Breast epithelium (tissue), 4 donors: ENCODE data around the gene LENG9. TPM values are rescaled to one million over a fixed set of nuclear protein-coding genes. Genes with fewer than 3 reads are reported as not detected.
A peak's percentile ranks its signal among the peaks of the same experiment; 100 is the strongest.
"Not testable (repeated sequence)": the region's sequence is repeated elsewhere in the genome, so short reads cannot be mapped to it uniquely, and the experiment has no call there.

Source experiments
- DNase-seq, 2 donors: peaks; one replicate each; pipeline ENCODE4 v3.0.0-alpha.2; 2019; ENCODE audit warnings: low spot score in 2 of 2
- H3K27ac ChIP-seq, 2 donors: fragments of 200-600 bp; sonication (generic) in 1 of 2; one replicate each; pipeline ENCODE4 v1.5.1; 2016 to 2019; ENCODE audit warnings: mild to moderate bottlenecking in 1 of 2
- H3K27me3 ChIP-seq, 2 donors: fragments of 200-600 bp; sonication (generic) in 1 of 2; one replicate each; pipeline versions ENCODE4 v1.5.1 to v1.6.0; 2017 to 2019; ENCODE audit warnings: control low read depth in 1 of 2, mild to moderate bottlenecking in 1 of 2
- H3K36me3 ChIP-seq: fragments of 200-600 bp; one replicate; pipeline ENCODE4 v1.5.1; 2019
- H3K4me1 ChIP-seq, 2 donors: fragments of 200-600 bp; sonication (generic); one replicate each; pipeline ENCODE4 v1.5.1; 2016 to 2019; ENCODE audit warnings: control low read depth in 1 of 2
- H3K4me3 ChIP-seq, 3 donors: fragments of 200-600 bp; sonication (generic); 1 replicate in 2 of 3; 2 replicates in 1 of 3; pipeline ENCODE4 v1.5.1; 2016 to 2019; ENCODE audit warnings: mild to moderate bottlenecking in 3 of 3, moderate library complexity in 2 of 3
- H3K9me3 ChIP-seq, 2 donors: fragments of 200-600 bp; sonication (generic) in 1 of 2; one replicate each; pipeline ENCODE4 v1.5.1; 2016 to 2019; ENCODE audit warnings: control low read depth in 1 of 2
- POLR2A ChIP-seq: fragments of 450-650 bp; IDR thresholded peaks from one replicate; pipeline ENCODE4 v1.6.1; 2016; ENCODE audit warnings: antibody characterized with exemption, mild to moderate bottlenecking, moderate library complexity
- POLR2AphosphoS5 ChIP-seq, 3 donors: sonication (generic); formaldehyde crosslinking; IDR thresholded peaks; one replicate each; pipeline ENCODE4 v1.6.1; 2017; ENCODE audit warnings: antibody characterized with exemption in 3 of 3
- intact Hi-C: fragments of 100-400 bp; cut with DNase I; formaldehyde crosslinking; loops from one replicate; pipeline ENCODE4 v1.15.1; 2023; ENCODE audit warnings: low total_unique reads
- total RNA-seq, 3 donors: library from RNA; depleted of rRNA; stranded (reverse); fragments of >200 nt; gene quantifications; one replicate each; pipeline ENCODE4 v1.1.0, GENCODE V29; 2016
- TF ChIP-seq, protein P1 (sequence below), 3 donors: fragments of 450-650 bp; IDR thresholded peaks; one replicate each; pipeline ENCODE4 v1.5.1; 2016 to 2017; ENCODE audit warnings: antibody characterized with exemption in 3 of 3, mild to moderate bottlenecking in 3 of 3, moderate library complexity in 3 of 3

Gene LENG9
- total RNA-seq, 3 donors from 2014 or later = 4.5 to 8.2 (median 4.8) TPM

DNA sequence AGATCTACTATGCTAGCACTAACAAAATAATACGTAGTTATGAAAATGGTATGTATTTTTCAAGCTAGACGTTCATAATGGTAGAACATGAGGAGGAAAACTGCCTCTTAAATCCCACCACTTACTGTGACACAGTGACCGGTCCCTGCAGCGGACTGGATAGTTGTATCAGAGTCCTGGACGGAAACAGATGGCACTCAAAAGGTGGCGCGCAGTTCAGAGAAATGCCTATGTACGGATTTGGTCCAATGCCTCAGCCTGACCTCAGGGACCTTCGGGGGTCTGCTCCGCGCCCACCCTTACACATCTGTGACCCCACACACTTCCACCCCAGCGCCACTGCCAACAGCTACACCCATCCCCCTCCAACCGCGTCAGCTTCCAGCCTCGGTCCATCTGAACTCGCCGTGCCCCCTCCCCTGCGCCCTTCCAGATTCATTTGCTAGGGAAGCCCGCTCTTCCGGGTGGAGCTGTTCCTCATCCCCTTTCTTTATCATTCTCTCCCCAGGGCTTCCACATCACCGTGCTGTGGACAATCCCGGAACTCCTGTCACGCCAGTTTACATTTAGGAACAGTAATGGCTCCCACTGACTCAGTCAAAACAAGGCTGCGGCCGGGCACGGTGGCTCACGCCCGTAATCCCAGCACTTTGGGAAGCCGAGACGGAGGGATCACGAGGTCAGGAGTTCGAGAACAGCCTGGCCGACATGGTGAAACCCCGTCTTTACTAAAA, 15.4 kb downstream of the LENG9 start:
- H3K4me1 ChIP-seq = peaks cover 4 to 17% of the 10 kb centered on the region in 2 donors
- H3K9me3 ChIP-seq = no peaks in the 10 kb centered on the region
- H3K27ac ChIP-seq = peak overlapping the region; percentile 97
- peak overlapping the region; percentile 76 to 96 (median 94) for H3K4me3 ChIP-seq
- intact Hi-C loops = no loop called here
- TF ChIP-seq POLR2A = no peak
- TF ChIP-seq, protein P1, sequence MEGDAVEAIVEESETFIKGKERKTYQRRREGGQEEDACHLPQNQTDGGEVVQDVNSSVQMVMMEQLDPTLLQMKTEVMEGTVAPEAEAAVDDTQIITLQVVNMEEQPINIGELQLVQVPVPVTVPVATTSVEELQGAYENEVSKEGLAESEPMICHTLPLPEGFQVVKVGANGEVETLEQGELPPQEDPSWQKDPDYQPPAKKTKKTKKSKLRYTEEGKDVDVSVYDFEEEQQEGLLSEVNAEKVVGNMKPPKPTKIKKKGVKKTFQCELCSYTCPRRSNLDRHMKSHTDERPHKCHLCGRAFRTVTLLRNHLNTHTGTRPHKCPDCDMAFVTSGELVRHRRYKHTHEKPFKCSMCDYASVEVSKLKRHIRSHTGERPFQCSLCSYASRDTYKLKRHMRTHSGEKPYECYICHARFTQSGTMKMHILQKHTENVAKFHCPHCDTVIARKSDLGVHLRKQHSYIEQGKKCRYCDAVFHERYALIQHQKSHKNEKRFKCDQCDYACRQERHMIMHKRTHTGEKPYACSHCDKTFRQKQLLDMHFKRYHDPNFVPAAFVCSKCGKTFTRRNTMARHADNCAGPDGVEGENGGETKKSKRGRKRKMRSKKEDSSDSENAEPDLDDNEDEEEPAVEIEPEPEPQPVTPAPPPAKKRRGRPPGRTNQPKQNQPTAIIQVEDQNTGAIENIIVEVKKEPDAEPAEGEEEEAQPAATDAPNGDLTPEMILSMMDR (IDR thresholded peaks at IDR 0.05) = peak in 2 of 3 donors; percentile 15 to 23
- peaks cover 7% of the 10 kb centered on the region for H3K36me3 ChIP-seq
- DNase-seq = peak in 1 of 2 donors; percentile 44
- H3K27me3 ChIP-seq = no peaks in the 10 kb centered on the region

DNA sequence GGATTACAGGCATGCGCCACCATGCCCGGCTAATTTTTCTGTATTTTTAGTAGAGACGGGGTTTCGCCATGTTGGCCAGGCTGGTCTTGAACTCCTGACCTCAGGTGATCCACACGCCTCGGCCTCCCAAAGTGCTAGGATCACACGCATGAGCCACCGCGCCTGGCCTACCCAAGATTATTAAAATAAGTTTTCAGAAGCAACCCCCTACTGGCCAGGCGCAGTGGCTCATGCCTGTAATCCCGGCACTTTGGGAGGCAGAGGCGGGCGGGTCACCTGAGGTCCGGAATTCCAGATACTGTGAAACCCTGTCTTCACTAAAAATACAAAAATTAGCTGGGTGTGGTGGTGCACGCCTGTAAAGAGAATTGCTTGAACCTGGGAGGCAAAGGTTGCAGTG, 17.2 kb downstream of the LENG9 start:
- intact Hi-C loops, H3K27ac ChIP-seq, H3K27me3 ChIP-seq: not testable (repeated sequence)

DNA sequence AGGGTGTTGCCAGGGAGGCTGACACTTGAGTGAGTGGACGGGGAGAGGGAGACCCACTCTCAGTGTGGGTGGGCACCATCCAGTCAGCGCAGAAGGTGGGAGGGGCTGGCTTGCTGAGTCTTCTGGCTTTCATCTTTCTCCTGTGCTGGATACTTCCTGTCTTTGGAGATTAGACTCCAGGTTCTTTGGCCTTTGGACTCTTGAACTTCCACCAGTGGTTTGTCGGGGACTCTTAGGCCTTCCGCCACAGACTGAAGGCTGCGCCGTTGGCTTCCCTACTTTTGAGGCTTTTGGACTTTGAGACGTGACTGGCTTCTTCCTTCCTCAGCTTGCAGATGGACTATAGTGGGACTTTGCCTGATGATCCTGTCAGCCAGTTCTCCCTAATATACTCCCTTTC, 18.8 kb downstream of the LENG9 start:
- H3K4me1 ChIP-seq = peaks cover 0 to 4% of the 10 kb centered on the region in 2 donors
- no peak overlapping the region for H3K27ac ChIP-seq
- H3K27me3 ChIP-seq = no peaks in the 10 kb centered on the region
- no peak overlapping the region for H3K4me3 ChIP-seq
- no peaks in the 10 kb centered on the region for H3K9me3 ChIP-seq
- TF ChIP-seq POLR2A (no peak), POLR2AphosphoS5 (IDR thresholded peaks at IDR 0.05) (no peak)
- no peaks in the 10 kb centered on the region for H3K36me3 ChIP-seq
- no peak for DNase-seq
- intact Hi-C loops = no loop called here

More for the DNA sequence above, 17.2 kb downstream of the LENG9 start:
- DNase-seq, H3K36me3 ChIP-seq, H3K4me3 ChIP-seq, H3K9me3 ChIP-seq: not testable (repeated sequence)
- peaks cover 4 to 17% of the 10 kb centered on the region in 2 donors for H3K4me1 ChIP-seq

GRCh38 chr19:54440641-54441040, 22.9 kb downstream of the LENG9 start:
- no peak for TF ChIP-seq POLR2A
- TF ChIP-seq POLR2AphosphoS5 (IDR thresholded peaks at IDR 0.05) = no peak
- TF ChIP-seq, protein P1 (IDR thresholded peaks at IDR 0.05) = no peak
- Histone ChIP-seq H3K9me3 (no peaks in the 10 kb centered on the region), H3K27ac (no peak overlapping the region), H3K27me3 (no peaks in the 10 kb centered on the region), H3K4me3 (no peak overlapping the region), H3K4me1 (no peaks in the 10 kb centered on the region), H3K36me3 (no peaks in the 10 kb centered on the region)
- intact Hi-C loops = no loop called here
- no peak for DNase-seq

DNA sequence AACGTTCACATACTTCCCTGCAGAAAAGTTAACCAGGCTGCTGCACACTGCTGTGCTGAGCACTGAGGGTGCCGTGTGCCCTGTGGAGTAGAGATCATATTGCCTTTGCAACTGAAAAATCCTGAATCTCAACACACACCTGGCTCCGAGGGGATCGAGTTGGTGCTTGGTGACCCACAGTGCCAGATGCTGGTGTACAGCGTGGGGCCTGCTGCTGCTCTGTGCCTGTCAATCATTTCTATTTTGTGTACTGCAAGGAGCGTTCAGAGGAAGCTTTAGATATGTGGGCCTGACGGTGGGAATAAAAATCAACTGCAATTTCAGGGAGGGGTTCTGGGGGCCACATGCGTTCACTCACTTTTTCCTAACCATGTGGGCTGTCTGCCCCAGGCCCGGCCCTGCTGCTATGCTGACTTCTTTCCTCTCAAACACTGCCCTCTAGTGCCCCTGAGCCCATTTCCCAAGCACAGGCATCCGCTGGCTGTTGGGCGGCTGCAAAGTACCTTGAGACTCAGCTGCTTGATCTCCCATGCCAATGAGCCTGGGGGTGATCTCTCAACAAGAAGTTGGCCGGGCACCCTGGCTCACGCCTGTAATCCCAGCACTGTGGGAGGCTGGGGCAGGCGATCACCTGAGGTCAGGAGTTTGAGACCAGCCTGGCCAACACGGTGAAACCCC, 24.3 kb downstream of the LENG9 start:
- Histone ChIP-seq H3K4me3 (no peak overlapping the region), H3K4me1 (peaks cover 0 to 5% of the 10 kb centered on the region in 2 donors), H3K36me3 (no peaks in the 10 kb centered on the region), H3K9me3 (no peaks in the 10 kb centered on the region), H3K27ac (no peak overlapping the region), H3K27me3 (no peaks in the 10 kb centered on the region)
- peak; percentile 60 to 84 for DNase-seq
- TF ChIP-seq POLR2A (no peak), POLR2AphosphoS5 (IDR thresholded peaks at IDR 0.05) (no peak)
- TF ChIP-seq, protein P1 (IDR thresholded peaks at IDR 0.05) = peak in 2 of 3 donors; percentile 43 to 52
- intact Hi-C loops = no loop called here

DNA sequence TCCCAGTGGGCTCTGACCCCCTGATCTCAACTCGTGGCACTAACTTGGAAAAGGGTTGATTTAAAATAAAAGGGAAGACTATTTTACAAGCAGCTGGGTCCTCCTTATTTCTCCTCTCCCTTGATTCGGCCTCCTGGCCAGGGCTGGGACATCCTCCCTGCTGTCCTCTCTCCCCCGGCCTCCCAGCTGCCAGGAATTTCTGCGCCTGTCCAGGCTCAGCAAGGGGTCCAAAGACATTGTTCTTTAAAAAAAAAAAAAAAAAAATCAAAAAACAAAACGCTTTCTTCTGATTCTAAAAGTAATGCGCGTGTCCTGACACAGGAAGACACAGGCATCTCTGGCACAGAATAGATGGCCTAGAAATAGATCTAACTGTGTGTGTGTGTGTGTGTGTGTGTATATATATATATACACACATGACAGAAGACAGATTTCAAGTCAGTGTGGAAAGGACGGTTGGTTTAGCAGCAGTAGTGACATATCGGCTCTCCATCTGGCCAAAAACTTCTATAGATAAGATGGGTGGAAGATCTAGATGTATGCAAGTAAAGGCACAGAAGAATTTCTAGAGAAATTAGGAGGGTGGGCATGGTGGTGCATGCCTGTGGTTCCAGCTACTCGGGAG, 26.8 kb downstream of the LENG9 start:
- DNase-seq = no peak
- intact Hi-C loops = no loop called here

More for the DNA sequence above, 26.8 kb downstream of the LENG9 start:
- no peaks in the 10 kb centered on the region for H3K9me3 ChIP-seq
- H3K36me3 ChIP-seq = no peaks in the 10 kb centered on the region
- TF ChIP-seq, protein P1 (IDR thresholded peaks at IDR 0.05) = no peak
- TF ChIP-seq POLR2A (no peak), POLR2AphosphoS5 (IDR thresholded peaks at IDR 0.05) (no peak)
- H3K27ac ChIP-seq = no peak overlapping the region
- no peaks in the 10 kb centered on the region for H3K27me3 ChIP-seq
- H3K4me1 ChIP-seq = peaks cover 0 to 5% of the 10 kb centered on the region in 2 donors
- no peak overlapping the region for H3K4me3 ChIP-seq
